Ascending aorta (tissue), 2 donors: ENCODE data around the gene GABBR2. TPM values are rescaled to one million over a fixed set of nuclear protein-coding genes. Genes with fewer than 3 reads are reported as not detected.
A peak's percentile ranks its signal among the peaks of the same experiment; 100 is the strongest.

ENCODE experiments used
- DNase-seq, 2 donors: peaks; one replicate each; pipeline ENCODE4 v3.0.0-alpha.2; 2019; ENCODE audit warnings: low spot score in 2 of 2
- H3K27ac ChIP-seq, 2 donors: fragments of 200-600 bp; sonication (generic); one replicate each; pipeline ENCODE4 v1.5.1; 2016 to 2017; ENCODE audit warnings: mild to moderate bottlenecking in 1 of 2
- H3K27me3 ChIP-seq: fragments of 200-600 bp; sonication (generic); one replicate; pipeline ENCODE4 v1.5.1; 2017
- H3K36me3 ChIP-seq, 2 donors: fragments of 200-600 bp; sonication (generic); one replicate each; pipeline ENCODE4 v1.5.1; 2016
- H3K4me1 ChIP-seq, 2 donors: fragments of 200-600 bp; sonication (generic); one replicate each; pipeline ENCODE4 v1.5.1; 2016 to 2017; ENCODE audit warnings: mild to moderate bottlenecking in 1 of 2
- H3K4me3 ChIP-seq, 2 donors: fragments of 200-600 bp; sonication (generic); one replicate each; pipeline ENCODE4 v1.5.1; 2016 to 2017; ENCODE audit warnings: mild to moderate bottlenecking in 1 of 2
- H3K9me3 ChIP-seq, 2 donors: fragments of 200-600 bp; sonication (generic); one replicate each; pipeline ENCODE4 v1.5.1; 2016
- intact Hi-C: fragments of 100-400 bp; cut with DNase I; formaldehyde crosslinking; loops from one replicate; pipeline ENCODE4 v1.15.1; 2023
- total RNA-seq: library from RNA; depleted of rRNA; stranded (reverse); fragments of >200 nt; gene quantifications from one replicate; pipeline ENCODE4 v1.1.0, GENCODE V29; 2016
- TF ChIP-seq, protein P1 (sequence below), 3 experiments: fragments of 200-600 bp in 2 of 3; fragments of 450-650 bp in 1 of 3; sonication (generic) in 2 of 3; IDR thresholded peaks; one replicate each; pipeline ENCODE4 v1.5.1; 2016 to 2019; ENCODE audit warnings: antibody characterized with exemption in 3 of 3, mild to moderate bottlenecking in 1 of 3, moderate library complexity in 1 of 3

The GABBR2 gene
- total RNA-seq, 1 donor from 2014 or later = not detected

DNA sequence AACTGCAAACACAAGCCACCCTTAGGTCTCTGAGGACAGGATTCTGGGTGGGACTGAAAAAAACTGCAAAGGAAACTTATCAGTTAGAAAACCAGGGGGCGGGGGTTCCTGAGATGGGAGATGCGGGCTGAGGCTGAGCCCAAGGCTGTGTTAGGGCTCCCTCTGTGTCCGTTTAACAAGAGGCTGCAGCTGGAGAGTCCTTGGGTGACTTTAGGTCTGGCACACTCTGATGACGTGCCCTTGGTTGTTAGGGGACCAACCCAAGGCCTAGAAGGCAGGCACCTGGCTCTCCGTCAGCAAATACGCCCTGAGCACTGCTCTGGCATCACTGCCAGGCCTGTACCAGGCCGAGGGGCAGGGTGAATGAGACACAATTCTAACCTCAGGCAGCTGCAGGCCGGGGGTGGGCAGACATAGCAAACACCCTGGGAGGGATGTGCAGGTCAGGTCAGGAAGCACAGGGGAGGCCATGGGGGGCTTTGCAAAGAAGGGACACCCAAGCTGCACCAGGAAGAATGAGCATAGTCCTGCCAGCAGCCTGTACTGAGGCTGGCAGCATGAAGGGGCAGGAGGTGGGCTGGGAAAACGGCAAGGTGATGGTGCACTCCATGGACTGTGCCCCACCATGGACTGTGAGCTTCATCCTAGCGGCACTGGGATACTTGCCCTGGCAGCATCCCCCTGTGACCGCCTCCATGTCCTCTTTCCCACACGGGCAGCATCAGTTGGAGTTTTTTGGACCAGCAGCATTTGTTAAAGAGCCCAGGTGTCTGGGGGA, 137.9 kb downstream of the GABBR2 start:
- Histone ChIP-seq H3K27ac (no peak overlapping the region), H3K9me3 (no peaks in the 10 kb centered on the region), H3K4me1 (no peaks in the 10 kb centered on the region), H3K27me3 (no peaks in the 10 kb centered on the region), H3K36me3 (no peaks in the 10 kb centered on the region), H3K4me3 (no peak overlapping the region)
- intact Hi-C loops = no loop called here
- DNase-seq = peak in 1 of 2 donors; percentile 34
- TF ChIP-seq, protein P1, sequence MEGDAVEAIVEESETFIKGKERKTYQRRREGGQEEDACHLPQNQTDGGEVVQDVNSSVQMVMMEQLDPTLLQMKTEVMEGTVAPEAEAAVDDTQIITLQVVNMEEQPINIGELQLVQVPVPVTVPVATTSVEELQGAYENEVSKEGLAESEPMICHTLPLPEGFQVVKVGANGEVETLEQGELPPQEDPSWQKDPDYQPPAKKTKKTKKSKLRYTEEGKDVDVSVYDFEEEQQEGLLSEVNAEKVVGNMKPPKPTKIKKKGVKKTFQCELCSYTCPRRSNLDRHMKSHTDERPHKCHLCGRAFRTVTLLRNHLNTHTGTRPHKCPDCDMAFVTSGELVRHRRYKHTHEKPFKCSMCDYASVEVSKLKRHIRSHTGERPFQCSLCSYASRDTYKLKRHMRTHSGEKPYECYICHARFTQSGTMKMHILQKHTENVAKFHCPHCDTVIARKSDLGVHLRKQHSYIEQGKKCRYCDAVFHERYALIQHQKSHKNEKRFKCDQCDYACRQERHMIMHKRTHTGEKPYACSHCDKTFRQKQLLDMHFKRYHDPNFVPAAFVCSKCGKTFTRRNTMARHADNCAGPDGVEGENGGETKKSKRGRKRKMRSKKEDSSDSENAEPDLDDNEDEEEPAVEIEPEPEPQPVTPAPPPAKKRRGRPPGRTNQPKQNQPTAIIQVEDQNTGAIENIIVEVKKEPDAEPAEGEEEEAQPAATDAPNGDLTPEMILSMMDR (IDR thresholded peaks at IDR 0.05) = no peak

DNA sequence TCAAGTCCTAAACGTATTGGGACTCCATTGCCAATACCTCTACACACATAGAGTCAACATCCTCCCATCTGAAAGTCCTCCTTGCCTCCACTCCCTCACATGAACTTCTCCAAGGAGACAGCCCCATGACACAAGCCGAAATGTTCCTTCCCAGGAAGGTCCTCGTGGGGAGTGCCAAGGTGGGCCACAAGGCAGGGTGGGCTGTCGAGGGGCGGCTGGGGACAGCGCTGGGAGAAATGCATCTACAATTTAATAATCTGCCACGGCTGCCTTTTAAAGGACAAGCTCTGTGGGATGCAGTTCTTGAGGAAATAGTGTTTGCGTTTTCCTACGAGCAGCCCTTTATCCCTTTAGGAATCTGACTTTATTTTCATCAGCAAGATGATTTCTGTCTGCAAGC, 138.7 kb downstream of the GABBR2 start:
- Histone ChIP-seq H3K4me1 (no peaks in the 10 kb centered on the region), H3K27me3 (no peaks in the 10 kb centered on the region), H3K4me3 (no peak overlapping the region), H3K9me3 (no peaks in the 10 kb centered on the region), H3K36me3 (no peaks in the 10 kb centered on the region), H3K27ac (no peak overlapping the region)
- intact Hi-C loops = no loop called here
- TF ChIP-seq, protein P1 (IDR thresholded peaks at IDR 0.05) = no peak
- DNase-seq = peak in 1 of 2 donors; percentile 40

DNA sequence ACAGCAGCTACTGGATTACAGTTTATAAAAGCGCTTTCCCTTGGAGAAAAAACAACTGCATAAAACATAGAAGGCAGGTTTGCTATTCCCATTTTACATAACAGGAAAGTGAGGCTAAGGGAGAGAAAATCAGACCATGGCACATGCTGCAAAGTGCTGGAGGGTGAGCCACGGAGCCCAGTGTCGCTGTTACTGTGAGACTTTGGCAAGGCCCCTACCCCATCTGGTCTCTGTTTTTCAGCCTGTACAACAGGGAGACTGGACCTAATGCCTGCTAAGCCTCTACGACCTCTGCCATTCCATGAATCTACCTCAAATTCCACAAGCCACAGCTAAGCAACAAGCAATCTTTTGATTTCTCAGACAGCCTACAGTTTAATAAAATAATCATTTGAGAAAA, 139.2 kb downstream of the GABBR2 start:
- Histone ChIP-seq H3K36me3 (no peaks in the 10 kb centered on the region), H3K27ac (no peak overlapping the region), H3K9me3 (no peaks in the 10 kb centered on the region), H3K4me1 (no peaks in the 10 kb centered on the region), H3K27me3 (no peaks in the 10 kb centered on the region), H3K4me3 (no peak overlapping the region)
- no peak for DNase-seq
- TF ChIP-seq, protein P1 (IDR thresholded peaks at IDR 0.05) = no peak
- intact Hi-C loops = no loop called here

DNA sequence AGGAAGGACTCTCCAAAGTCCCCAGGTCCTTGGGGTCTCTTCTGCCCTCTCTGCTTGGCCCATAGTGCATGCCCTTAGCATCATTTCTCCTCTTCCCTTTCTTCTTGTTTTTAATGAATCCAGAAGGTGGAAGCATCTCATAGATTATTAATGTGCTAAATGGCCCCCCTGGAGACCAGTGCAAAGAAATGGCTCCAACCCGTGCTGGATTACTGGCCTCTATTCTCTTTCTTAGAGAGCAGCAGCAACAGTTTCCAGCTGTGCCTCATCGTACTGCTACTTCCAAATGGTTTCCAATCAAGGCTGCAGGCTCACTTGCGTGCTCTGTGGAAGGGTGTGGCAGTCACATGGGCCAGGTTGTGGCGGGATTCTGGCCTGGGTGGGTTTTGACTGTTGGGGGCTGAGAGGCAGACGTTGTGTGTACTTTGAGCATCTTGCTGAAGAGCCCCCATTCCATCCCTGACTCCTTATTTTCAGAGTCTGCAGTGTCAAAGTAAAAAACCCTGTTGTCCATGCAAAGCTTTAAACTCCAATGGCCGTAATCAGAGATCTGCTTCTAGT, 139.7 kb downstream of the GABBR2 start:
- Histone ChIP-seq H3K9me3 (no peaks in the 10 kb centered on the region), H3K4me1 (no peaks in the 10 kb centered on the region), H3K27me3 (no peaks in the 10 kb centered on the region), H3K27ac (no peak overlapping the region), H3K36me3 (no peaks in the 10 kb centered on the region), H3K4me3 (no peak overlapping the region)
- peak in 1 of 2 donors; percentile 30 for DNase-seq
- intact Hi-C loops = no loop called here
- TF ChIP-seq, protein P1 (IDR thresholded peaks at IDR 0.05) = no peak

DNA sequence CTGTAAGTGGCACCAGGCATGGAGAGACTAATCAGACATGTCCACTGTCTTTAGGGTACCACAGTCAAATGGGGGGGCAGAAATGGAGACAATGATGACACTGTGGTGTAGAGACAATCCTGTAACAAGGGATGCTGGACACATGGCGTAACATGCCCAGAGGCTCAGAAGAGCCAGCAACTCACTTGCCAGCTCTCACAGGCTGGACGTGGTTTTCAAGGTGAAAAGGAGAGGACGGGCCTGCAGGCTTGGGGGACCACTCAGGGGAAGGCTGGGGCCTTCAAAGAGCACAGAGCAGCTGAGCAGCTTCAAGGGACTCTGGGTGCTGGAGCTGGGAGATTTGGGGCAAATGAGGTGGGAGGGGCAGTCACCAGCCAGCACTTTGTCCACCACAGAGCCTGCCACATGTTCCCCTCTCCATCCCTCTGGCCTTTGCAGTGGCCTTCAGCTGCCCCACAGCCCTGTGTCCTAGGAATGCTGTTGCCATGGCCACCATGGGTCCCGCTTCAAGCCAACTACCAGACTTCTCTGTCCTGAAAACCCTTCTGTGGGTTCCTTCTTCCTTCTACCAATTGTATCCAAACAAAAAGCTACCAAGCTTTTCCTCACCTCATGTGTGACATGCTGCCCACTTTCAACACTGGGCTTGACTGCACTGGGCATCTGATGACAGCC, 140.4 kb downstream of the GABBR2 start:
- Histone ChIP-seq H3K27me3 (no peaks in the 10 kb centered on the region), H3K4me1 (no peaks in the 10 kb centered on the region), H3K4me3 (no peak overlapping the region), H3K27ac (no peak overlapping the region), H3K9me3 (no peaks in the 10 kb centered on the region), H3K36me3 (no peaks in the 10 kb centered on the region)
- TF ChIP-seq, protein P1 (IDR thresholded peaks at IDR 0.05) = no peak
- peak in 1 of 2 donors; percentile 42 for DNase-seq
- intact Hi-C loops = no loop called here
